HL-60 (cell line): ENCODE data around the gene ZNF711.

Source experiments
- DNase-seq, 2 experiments: peaks; one replicate each; pipeline ENCODE4 v3.0.0-alpha.2; 2010 to 2020; ENCODE audit warnings: low read depth in 1 of 2, low spot score in 1 of 2
- H3K27ac ChIP-seq: fragments of 250-450 bp; sonication (Bioruptor Pico); replicated peaks from 2 replicates; pipeline ENCODE4 v1.5.1; 2020; ENCODE audit warnings: mild to moderate bottlenecking, moderate library complexity
- H3K27me3 ChIP-seq: fragments of 250-450 bp; sonication (Bioruptor Pico); 2 replicates; pipeline ENCODE4 v1.5.1; 2021; ENCODE audit warnings: mild to moderate bottlenecking, moderate library complexity; ENCODE audit not compliant: insufficient read depth, poor library complexity, severe bottlenecking
- H3K4me3 ChIP-seq: replicated peaks from 2 replicates; pipeline ENCODE4 v1.5.1; 2011; ENCODE audit warnings: mild to moderate bottlenecking, control low read depth, low read length; ENCODE audit not compliant: insufficient read depth
- GABPA ChIP-seq: IDR thresholded peaks from 2 replicates; pipeline ENCODE4 v1.6.1; 2012; ENCODE audit warnings: low read depth
- POLR2AphosphoS5 ChIP-seq: IDR thresholded peaks from 2 replicates; pipeline ENCODE4 v1.6.1; 2012; ENCODE audit warnings: low read depth
- SPI1 ChIP-seq: IDR thresholded peaks from 2 replicates; pipeline ENCODE4 v1.6.1; 2012; ENCODE audit warnings: low read depth, mild to moderate bottlenecking, borderline replicate concordance
- TF ChIP-seq, protein P1 (sequence below): IDR thresholded peaks from 2 replicates; pipeline ENCODE4 v1.6.1; 2012; ENCODE audit warnings: low read depth; ENCODE audit not compliant: insufficient replicate concordance
- TF ChIP-seq, protein P2 (sequence below): IDR thresholded peaks from one replicate; pipeline ENCODE4 v1.5.1; 2011; ENCODE audit warnings: low read length, control low read depth, inconsistent platforms; ENCODE audit not compliant: insufficient read depth

Gene ZNF711

DNA sequence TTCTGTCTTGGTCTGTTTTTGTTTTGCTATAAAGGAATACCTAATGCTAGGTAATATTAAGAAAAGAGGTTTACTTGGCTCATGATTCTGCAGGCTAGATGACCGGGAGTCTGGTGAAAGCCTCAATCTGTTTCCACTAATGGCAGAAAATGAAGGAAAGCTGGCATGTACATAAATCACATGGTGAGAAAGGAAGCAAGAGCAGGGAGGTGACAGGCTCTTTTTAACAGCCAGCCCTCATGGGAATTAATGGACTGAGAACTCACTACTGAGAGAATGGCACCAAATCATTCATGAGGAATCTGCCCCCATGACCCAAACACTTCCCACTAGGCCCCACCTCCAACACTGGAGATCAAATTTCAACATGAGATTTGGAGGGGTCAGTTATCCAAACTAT lies 27.8 kb upstream of the ZNF711 start:
- DNase-seq = no peak
- H3K4me3 ChIP-seq = no peak overlapping the region
- TF ChIP-seq, protein P1, sequence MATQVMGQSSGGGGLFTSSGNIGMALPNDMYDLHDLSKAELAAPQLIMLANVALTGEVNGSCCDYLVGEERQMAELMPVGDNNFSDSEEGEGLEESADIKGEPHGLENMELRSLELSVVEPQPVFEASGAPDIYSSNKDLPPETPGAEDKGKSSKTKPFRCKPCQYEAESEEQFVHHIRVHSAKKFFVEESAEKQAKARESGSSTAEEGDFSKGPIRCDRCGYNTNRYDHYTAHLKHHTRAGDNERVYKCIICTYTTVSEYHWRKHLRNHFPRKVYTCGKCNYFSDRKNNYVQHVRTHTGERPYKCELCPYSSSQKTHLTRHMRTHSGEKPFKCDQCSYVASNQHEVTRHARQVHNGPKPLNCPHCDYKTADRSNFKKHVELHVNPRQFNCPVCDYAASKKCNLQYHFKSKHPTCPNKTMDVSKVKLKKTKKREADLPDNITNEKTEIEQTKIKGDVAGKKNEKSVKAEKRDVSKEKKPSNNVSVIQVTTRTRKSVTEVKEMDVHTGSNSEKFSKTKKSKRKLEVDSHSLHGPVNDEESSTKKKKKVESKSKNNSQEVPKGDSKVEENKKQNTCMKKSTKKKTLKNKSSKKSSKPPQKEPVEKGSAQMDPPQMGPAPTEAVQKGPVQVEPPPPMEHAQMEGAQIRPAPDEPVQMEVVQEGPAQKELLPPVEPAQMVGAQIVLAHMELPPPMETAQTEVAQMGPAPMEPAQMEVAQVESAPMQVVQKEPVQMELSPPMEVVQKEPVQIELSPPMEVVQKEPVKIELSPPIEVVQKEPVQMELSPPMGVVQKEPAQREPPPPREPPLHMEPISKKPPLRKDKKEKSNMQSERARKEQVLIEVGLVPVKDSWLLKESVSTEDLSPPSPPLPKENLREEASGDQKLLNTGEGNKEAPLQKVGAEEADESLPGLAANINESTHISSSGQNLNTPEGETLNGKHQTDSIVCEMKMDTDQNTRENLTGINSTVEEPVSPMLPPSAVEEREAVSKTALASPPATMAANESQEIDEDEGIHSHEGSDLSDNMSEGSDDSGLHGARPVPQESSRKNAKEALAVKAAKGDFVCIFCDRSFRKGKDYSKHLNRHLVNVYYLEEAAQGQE = no peak
- no peak for TF ChIP-seq POLR2AphosphoS5
- no peak for TF ChIP-seq GABPA
- no peak for TF ChIP-seq SPI1
- TF ChIP-seq, protein P2, sequence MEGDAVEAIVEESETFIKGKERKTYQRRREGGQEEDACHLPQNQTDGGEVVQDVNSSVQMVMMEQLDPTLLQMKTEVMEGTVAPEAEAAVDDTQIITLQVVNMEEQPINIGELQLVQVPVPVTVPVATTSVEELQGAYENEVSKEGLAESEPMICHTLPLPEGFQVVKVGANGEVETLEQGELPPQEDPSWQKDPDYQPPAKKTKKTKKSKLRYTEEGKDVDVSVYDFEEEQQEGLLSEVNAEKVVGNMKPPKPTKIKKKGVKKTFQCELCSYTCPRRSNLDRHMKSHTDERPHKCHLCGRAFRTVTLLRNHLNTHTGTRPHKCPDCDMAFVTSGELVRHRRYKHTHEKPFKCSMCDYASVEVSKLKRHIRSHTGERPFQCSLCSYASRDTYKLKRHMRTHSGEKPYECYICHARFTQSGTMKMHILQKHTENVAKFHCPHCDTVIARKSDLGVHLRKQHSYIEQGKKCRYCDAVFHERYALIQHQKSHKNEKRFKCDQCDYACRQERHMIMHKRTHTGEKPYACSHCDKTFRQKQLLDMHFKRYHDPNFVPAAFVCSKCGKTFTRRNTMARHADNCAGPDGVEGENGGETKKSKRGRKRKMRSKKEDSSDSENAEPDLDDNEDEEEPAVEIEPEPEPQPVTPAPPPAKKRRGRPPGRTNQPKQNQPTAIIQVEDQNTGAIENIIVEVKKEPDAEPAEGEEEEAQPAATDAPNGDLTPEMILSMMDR = no peak
- no peaks in the 10 kb centered on the region for H3K27me3 ChIP-seq
- no peak overlapping the region for H3K27ac ChIP-seq

DNA sequence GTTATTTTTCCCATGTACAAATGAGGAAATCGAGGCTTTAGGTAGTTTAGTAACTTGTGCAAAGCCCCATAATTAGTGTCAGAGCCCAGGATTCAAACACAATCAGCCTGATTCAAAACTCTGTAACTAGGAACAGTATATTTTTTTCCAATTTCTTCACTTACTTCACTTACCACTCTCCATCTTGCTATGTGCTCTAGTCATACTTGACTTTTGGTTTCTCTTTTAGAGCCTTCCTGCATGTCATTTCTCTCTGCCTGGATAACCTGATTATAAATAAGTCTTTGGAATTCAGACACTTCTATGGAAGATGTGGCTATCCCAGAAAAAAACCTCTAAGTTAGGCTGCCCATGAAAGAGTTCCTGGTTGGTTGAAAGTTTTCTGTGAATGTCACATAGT lies 22.4 kb upstream of the ZNF711 start:
- DNase-seq = no peak
- TF ChIP-seq, protein P1 = no peak
- TF ChIP-seq GABPA = no peak
- no peak for TF ChIP-seq POLR2AphosphoS5
- no peak for TF ChIP-seq SPI1
- TF ChIP-seq, protein P2 = no peak
- H3K4me3 ChIP-seq = no peak overlapping the region
- no peak overlapping the region for H3K27ac ChIP-seq
- H3K27me3 ChIP-seq = no peaks in the 10 kb centered on the region

DNA sequence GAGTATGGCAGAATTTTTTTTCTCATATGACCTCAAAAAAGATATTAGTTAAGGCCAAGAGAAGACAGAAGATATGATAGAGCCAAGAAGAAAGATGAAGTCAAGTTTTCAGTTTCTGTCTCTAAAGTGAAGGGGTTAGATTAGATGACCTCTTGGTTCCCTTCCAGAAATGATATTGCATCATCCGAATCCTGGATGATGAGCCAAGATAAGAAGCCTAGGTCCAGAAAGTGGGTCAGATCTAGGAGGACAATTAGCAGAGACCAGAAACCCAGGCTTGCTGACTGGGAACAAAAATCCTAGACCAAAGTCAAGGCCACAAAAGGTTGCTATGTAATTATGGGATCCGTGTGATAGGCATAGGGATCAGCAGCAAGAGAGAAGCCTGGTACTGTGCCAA lies 20.4 kb upstream of the ZNF711 start:
- no peak for DNase-seq
- no peak overlapping the region for H3K4me3 ChIP-seq
- no peaks in the 10 kb centered on the region for H3K27me3 ChIP-seq
- TF ChIP-seq, protein P2 = no peak
- TF ChIP-seq GABPA = no peak
- no peak for TF ChIP-seq POLR2AphosphoS5
- TF ChIP-seq SPI1 = no peak
- H3K27ac ChIP-seq = no peak overlapping the region

DNA sequence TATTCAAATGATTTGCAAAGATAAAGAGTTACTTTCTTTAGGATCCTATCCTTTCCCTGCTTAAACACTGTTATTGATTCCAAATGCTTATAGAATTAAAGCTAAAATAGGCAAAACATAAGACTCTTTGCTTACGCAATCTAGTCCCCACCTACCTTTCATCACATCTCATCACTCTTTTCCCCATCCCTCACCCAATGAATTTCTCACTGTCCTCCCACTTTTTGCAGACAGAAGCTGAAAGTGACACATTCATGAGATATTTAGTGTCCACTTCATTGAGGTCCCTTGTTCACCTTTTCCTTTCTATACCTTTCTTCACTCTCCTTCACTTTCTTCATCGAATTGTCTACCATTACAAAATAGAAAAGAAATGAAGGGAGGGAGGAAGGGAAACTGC lies 636 bp upstream of the ZNF711 start:
- Histone ChIP-seq H3K27me3 (peaks cover 10% of the 10 kb centered on the region), H3K27ac (no peak overlapping the region), H3K4me3 (no peak overlapping the region)
- DNase-seq = no peak
- TF ChIP-seq SPI1 = no peak
- no peak for TF ChIP-seq POLR2AphosphoS5
- TF ChIP-seq, protein P1 = no peak
- TF ChIP-seq, protein P2 = no peak
- no peak for TF ChIP-seq GABPA
